Lower lobe of right lung (tissue), 2 donors: ENCODE measurements around the gene SYNDIG1. TPM values are rescaled to one million over a fixed set of nuclear protein-coding genes. Genes with fewer than 3 reads are reported as not detected.

Source experiments
- ATAC-seq, 2 donors: fragments of 200-7000 bp; cut with Tn5 transposase; one replicate each; pipeline ENCODE4 v1.9.1; 2020 to 2022; ENCODE audit warnings: mild to moderate bottlenecking in 2 of 2, moderate library complexity in 2 of 2
- DNase-seq: peaks from one replicate; pipeline ENCODE4 v3.0.0-alpha.2; 2020
- H3K27ac ChIP-seq: fragments of 200-600 bp; one replicate; pipeline ENCODE4 v1.8.0; 2022
- H3K27me3 ChIP-seq: fragments of 200-600 bp; one replicate; pipeline ENCODE4 v1.8.0; 2022; ENCODE audit warnings: low read depth
- H3K36me3 ChIP-seq: fragments of 200-600 bp; one replicate; pipeline ENCODE4 v1.8.0; 2022; ENCODE audit warnings: mild to moderate bottlenecking
- H3K4me1 ChIP-seq: fragments of 200-600 bp; one replicate; pipeline ENCODE4 v1.8.0; 2022
- H3K4me3 ChIP-seq: fragments of 200-600 bp; one replicate; pipeline ENCODE4 v1.8.0; 2022; ENCODE audit warnings: mild to moderate bottlenecking
- H3K9me3 ChIP-seq: fragments of 200-600 bp; one replicate; pipeline ENCODE4 v1.8.0; 2022
- CTCF ChIP-seq: fragments of 200-600 bp; IDR thresholded peaks from one replicate; pipeline ENCODE4 v1.8.0; 2022; ENCODE audit warnings: antibody characterized with exemption, mild to moderate bottlenecking
- intact Hi-C: fragments of 100-400 bp; cut with DNase I; formaldehyde crosslinking; loops from one replicate; pipeline ENCODE4 v1.11.0; 2022
- total RNA-seq: library from RNA; stranded (reverse); fragmentation: NEBNext Ultra II Directional; extraction: Animal tissue kit (Norgen Biotek cat#: 25700); gene quantifications from one replicate; pipeline ENCODE4 v1.2.1, GENCODE V29; 2021
- donor health status: DM: no; HTN: yes; CAD: no; lungs with severe emphysema.

The SYNDIG1 gene
- total RNA-seq, 1 donor from 2014 or later, result 0.15 TPM

- intact Hi-C loops, result no loop called here
- no peaks in the 10 kb centered on the region for H3K27me3 ChIP-seq
- no peak for DNase-seq
- H3K4me1 ChIP-seq, result no peaks in the 10 kb centered on the region
- H3K9me3 ChIP-seq, result no peaks in the 10 kb centered on the region
- no peak overlapping the region for H3K4me3 ChIP-seq
- ATAC-seq, result no peak
- H3K36me3 ChIP-seq, result no peaks in the 10 kb centered on the region
- no peak for TF ChIP-seq CTCF
- no peak overlapping the region for H3K27ac ChIP-seq
Measured at GRCh38 chr20:24498641-24499040, 29.2 kb downstream of the SYNDIG1 start.

- Histone ChIP-seq H3K9me3 (no peaks in the 10 kb centered on the region), H3K27me3 (peaks cover under 1% of the 10 kb centered on the region), H3K4me1 (no peaks in the 10 kb centered on the region), H3K4me3 (no peak overlapping the region), H3K36me3 (no peaks in the 10 kb centered on the region), H3K27ac (no peak overlapping the region)
- ATAC-seq (no peak), DNase-seq (no peak)
- intact Hi-C loops, result no loop called here
- no peak for TF ChIP-seq CTCF
Measured at GRCh38 chr20:24499472-24499871, 30.0 kb downstream of the SYNDIG1 start.

- ATAC-seq (no peak), DNase-seq (no peak)
- intact Hi-C loops, result no loop called here
- H3K4me3 ChIP-seq, result no peak overlapping the region
- H3K27ac ChIP-seq, result no peak overlapping the region
- no peaks in the 10 kb centered on the region for H3K4me1 ChIP-seq
- no peaks in the 10 kb centered on the region for H3K9me3 ChIP-seq
- H3K36me3 ChIP-seq, result no peaks in the 10 kb centered on the region
- H3K27me3 ChIP-seq, result peaks cover 13% of the 10 kb centered on the region
- no peak for TF ChIP-seq CTCF
Measured at GRCh38 chr20:24501764-24502556, 32.5 kb downstream of the SYNDIG1 start.

- ATAC-seq (no peak), DNase-seq (no peak)
- Histone ChIP-seq H3K27me3 (peaks cover 16% of the 10 kb centered on the region), H3K4me1 (no peaks in the 10 kb centered on the region), H3K36me3 (no peaks in the 10 kb centered on the region), H3K27ac (no peak overlapping the region), H3K9me3 (no peaks in the 10 kb centered on the region), H3K4me3 (no peak overlapping the region)
- TF ChIP-seq CTCF, result no peak
- intact Hi-C loops, result no loop called here
Measured at GRCh38 chr20:24502661-24503060, 33.2 kb downstream of the SYNDIG1 start.

- Histone ChIP-seq H3K9me3 (no peaks in the 10 kb centered on the region), H3K27ac (no peak overlapping the region), H3K36me3 (no peaks in the 10 kb centered on the region), H3K4me1 (no peaks in the 10 kb centered on the region), H3K27me3 (peaks cover 17% of the 10 kb centered on the region), H3K4me3 (no peak overlapping the region)
- ATAC-seq (no peak), DNase-seq (no peak)
- intact Hi-C loops, result no loop called here
- TF ChIP-seq CTCF, result no peak
Measured at GRCh38 chr20:24503352-24503931, 34.0 kb downstream of the SYNDIG1 start.
